Renal cortex interstitium (tissue), 11 donors: ENCODE measurements around the gene PIN4. TPM values are rescaled to one million over a fixed set of nuclear protein-coding genes. Genes with fewer than 3 reads are reported as not detected.

ENCODE experiments used
- DNase-seq, 11 donors: peaks; one replicate each; pipeline ENCODE4 v3.0.0-alpha.2; 2013; ENCODE audit warnings: low read depth in 9 of 11, low spot score in 4 of 11; ENCODE audit errors: extremely low read depth in 1 of 11
- polyA plus RNA-seq, 3 donors: library from polyadenylated mRNA; unstranded; fragments of 120-200 nt; gene quantifications; one replicate each; pipeline ENCODE4 v1.2.1, GENCODE V29; 2013; ENCODE audit not compliant: insufficient read length in 3 of 3

The PIN4 gene
- polyA plus RNA-seq, 3 donors: 48.9 to 62.4 (median 60.0) TPM

DNA sequence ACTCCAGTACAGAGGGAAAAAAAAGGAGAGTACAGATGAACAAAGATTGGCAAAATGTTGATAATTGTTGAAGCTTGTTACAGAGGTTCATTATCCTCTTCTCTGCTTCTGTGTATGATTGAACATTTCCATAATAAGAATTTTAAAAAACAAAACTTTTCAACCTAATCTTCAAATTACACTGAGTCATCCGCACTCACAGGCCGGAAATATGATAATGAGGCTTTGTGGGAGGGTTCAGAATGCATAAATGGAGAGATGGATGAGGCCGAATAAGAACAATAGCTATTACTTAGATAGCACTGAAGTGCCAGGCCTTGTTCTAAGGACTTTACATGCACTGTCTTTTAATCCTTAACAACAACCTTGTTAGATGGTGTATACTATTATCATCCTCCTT, 61.9 kb downstream of the PIN4 start:
- no peak for DNase-seq

DNA sequence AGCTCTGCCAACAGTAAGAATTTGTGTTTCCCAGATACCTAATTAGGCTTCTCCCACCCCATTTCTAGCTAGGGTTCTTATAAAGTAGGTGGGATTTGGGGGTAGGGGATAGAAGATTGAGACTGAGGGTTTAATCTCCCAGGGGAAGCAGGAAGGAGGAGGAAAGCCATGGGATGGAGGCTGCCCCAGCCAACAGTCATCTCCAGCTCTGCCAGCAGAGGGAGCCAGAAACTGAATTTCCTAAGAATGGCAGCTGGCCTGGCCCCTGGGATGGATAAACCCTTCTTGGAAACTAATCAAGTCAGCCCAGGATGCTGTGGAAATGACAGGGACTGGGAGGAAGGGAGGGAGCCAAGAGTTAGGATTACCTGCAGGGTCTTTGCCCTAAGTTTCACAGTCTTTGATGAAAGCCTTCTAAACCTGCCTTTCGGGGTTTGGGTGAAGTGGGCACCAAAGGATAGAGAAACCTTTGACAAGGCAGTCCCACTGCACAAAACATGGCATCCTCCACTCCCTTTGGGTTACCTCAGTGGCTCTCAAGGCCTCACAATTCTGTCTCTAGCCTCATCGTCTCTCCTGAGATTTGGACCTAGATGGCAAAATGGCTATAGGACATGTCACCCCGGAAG, 64.0 kb downstream of the PIN4 start:
- DNase-seq: peak in 1 of 11 donors; percentile 3

DNA sequence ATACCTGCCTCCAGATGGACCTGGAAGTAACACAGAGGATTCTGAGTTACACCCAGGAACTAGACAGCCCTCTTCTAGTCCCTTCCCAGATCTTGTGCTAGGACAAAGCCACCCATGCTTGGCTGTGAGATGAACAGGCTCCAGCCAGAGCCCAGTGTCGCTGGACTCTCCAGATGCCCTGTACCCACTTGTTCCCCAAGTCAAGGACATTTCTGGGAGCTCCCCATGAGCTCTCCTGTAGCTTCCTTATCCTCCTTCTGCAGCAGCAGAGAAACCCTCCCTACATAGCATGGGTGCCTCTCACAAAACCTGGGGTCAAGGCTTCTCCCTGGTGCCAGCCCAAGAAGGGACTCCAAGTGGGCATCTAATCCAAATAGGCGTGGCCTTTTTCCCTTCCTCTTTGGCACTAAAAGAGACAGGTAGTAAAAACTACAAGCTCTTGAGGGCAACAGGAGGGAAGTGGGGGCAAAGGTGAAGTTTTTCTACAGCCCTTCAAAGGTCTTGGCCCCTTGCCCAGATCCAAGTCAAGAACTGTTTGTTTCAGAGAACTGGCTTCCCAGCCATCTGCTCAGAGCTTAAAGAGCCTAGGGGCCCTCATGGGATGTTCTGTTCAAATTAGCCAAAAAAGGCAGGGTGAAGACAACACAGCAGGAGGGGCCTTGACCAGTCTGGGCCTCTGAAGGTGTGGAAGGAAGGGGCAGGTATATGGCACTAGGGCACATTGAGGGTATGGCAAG, 65.8 kb downstream of the PIN4 start:
- DNase-seq: no peak

Other genes starting within 250 kb of the PIN4 start
- 10 to 100 TPM; 21.4 to 24.6 (median 22.1) TPM for gene RTL5, start 49.8 kb upstream of the PIN4 start, polyA plus RNA-seq
- gene ERCC6L, start 57.3 kb downstream of the PIN4 start, polyA plus RNA-seq: 1 to 10 TPM; 3.5 to 5.4 (median 4.9) TPM
- 1,000 to 10,000 TPM; 1,609 to 2,099 (median 1,655) TPM for gene RPS4X, start 95.5 kb downstream of the PIN4 start, polyA plus RNA-seq
- 10 to 100 TPM; 10.2 to 16.9 (median 13.4) TPM for gene CITED1, start 124.2 kb downstream of the PIN4 start, polyA plus RNA-seq